ENCODE results near the gene SPATA32.

DNA sequence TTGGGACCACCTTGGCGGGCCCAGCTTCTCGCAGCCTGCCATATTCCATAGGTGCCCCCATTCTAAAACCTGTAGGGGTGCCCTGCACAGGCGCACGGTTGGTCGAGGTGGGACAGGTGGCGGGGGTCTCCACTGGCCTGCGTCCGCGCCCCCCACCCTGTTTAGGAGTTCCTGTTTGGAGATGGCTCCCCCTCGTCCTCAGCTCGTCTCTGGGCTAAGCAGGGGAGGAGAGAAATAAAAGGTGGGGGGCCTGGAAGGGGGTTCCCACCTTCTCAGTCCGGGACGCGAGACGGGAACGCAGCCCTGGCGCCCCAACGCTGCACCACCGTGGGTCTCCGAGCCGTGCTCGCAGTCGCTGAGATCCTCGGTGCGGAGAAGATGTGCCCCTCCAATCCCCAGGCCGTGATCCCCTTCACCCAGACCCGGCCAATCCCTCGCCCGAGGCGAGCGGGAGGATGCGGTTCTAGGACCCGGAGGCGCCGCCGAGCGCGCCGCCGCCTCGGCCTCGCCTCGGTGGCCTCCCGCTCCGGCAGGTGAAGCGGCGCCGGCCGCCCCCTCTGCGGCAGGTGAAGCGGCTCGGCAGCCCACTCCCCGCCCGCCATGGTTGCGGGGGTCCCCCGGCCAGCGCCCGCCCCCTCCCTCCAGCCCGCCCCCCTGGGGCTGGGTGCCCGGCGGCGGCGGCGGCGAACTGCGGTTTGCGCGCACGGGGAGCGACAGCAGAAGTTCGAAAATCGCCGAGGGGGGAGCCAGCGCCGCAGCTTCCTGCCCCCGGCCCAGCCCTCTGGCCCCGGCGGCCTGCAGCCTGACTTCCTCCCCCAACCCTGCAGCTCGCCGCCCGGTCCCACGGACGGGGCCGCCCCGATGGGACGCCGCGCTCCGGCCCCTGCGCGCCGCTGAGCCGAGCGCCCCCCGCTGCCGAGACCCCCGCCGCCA is 40.5 kb downstream of the SPATA32 start, which contains the start of gene FMNL1:
- TF ChIP-seq, protein P1, sequence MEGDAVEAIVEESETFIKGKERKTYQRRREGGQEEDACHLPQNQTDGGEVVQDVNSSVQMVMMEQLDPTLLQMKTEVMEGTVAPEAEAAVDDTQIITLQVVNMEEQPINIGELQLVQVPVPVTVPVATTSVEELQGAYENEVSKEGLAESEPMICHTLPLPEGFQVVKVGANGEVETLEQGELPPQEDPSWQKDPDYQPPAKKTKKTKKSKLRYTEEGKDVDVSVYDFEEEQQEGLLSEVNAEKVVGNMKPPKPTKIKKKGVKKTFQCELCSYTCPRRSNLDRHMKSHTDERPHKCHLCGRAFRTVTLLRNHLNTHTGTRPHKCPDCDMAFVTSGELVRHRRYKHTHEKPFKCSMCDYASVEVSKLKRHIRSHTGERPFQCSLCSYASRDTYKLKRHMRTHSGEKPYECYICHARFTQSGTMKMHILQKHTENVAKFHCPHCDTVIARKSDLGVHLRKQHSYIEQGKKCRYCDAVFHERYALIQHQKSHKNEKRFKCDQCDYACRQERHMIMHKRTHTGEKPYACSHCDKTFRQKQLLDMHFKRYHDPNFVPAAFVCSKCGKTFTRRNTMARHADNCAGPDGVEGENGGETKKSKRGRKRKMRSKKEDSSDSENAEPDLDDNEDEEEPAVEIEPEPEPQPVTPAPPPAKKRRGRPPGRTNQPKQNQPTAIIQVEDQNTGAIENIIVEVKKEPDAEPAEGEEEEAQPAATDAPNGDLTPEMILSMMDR (IDR thresholded peaks at IDR 0.05), result no peak
- TF ChIP-seq POLR2A (IDR thresholded peaks at IDR 0.05), result no peak

Data from breast epithelium (tissue), 3 donors.